WTC11 (cell line): ENCODE measurements around the gene PRR14L. TPM values are rescaled to one million over a fixed set of nuclear protein-coding genes. Genes with fewer than 3 reads are reported as not detected.

Source experiments
- ATAC-seq: fragments of 200-7000 bp; cut with Tn5 transposase; 2 replicates; pipeline ENCODE4 v1.10.0; 2021; ENCODE audit warnings: mild to moderate bottlenecking, moderate library complexity
- CTCF ChIA-PET: fragments of 300-600 bp; sonication (Branson Sonifier 250); formaldehyde crosslinking; loops from one replicate; lab custom pipeline; 2021; ENCODE audit warnings: antibody characterized with exemption; lab: Charles Lee
- POLR2A ChIA-PET: fragments of 350-600 bp; sonication (Branson Sonifier 250); formaldehyde crosslinking; loops from one replicate; lab custom pipeline; 2021; ENCODE audit warnings: antibody characterized with exemption; lab: Charles Lee
- DNase-seq: peaks from one replicate; pipeline ENCODE4 v3.0.0; 2021; ENCODE audit warnings: low spot score
- H3K27ac Mint-ChIP-seq: 2 replicates; pipeline ENCODE4 v1.8.0; 2021; ENCODE audit warnings: mixed read lengths
- H3K27me3 Mint-ChIP-seq: 2 replicates; pipeline ENCODE4 v1.8.0; 2021; ENCODE audit warnings: low read depth, mild to moderate bottlenecking, moderate library complexity, mixed read lengths
- H3K36me3 Mint-ChIP-seq: 2 replicates; pipeline ENCODE4 v1.8.0; 2021; ENCODE audit warnings: mixed read lengths
- H3K4me1 Mint-ChIP-seq: 2 replicates; pipeline ENCODE4 v1.8.0; 2022; ENCODE audit warnings: mixed read lengths
- H3K4me3 Mint-ChIP-seq: 2 replicates; pipeline ENCODE4 v1.8.0; 2021; ENCODE audit warnings: mild to moderate bottlenecking, moderate library complexity, mixed read lengths
- H3K9me3 Mint-ChIP-seq: 2 replicates; pipeline ENCODE4 v1.8.0; 2021; ENCODE audit warnings: mixed read lengths
- CREM ChIP-seq: sonication (generic); formaldehyde crosslinking; IDR thresholded peaks from 2 replicates; pipeline ENCODE4 v1.8.1; 2022; ENCODE audit warnings: mild to moderate bottlenecking, missing genetic modification reagents, moderate library complexity
- FOXP1 ChIP-seq: sonication (generic); formaldehyde crosslinking; IDR thresholded peaks from 2 replicates; pipeline ENCODE4 v1.8.0; 2022; ENCODE audit warnings: missing genetic modification reagents, mild to moderate bottlenecking, moderate library complexity, borderline replicate concordance
- GABPB1 ChIP-seq: sonication (generic); formaldehyde crosslinking; IDR thresholded peaks from 2 replicates; pipeline ENCODE4 v1.8.1; 2023; ENCODE audit warnings: mild to moderate bottlenecking, missing genetic modification reagents
- HMGA2 ChIP-seq: fragments of 250-450 bp; sonication (Bioruptor Pico); IDR thresholded peaks from 2 replicates; pipeline ENCODE4 v1.4.0; 2021; ENCODE audit warnings: mild to moderate bottlenecking, moderate library complexity
- MXD4 ChIP-seq: fragments of 250-450 bp; sonication (Bioruptor Pico); IDR thresholded peaks from 2 replicates; pipeline ENCODE4 v1.8.0; 2021; ENCODE audit warnings: mild to moderate bottlenecking, moderate library complexity, borderline replicate concordance
- NFYB ChIP-seq: sonication (generic); formaldehyde crosslinking; conservative IDR thresholded peaks from 2 replicates; pipeline ENCODE4 v1.8.0; 2022; ENCODE audit warnings: low read depth, missing genetic modification reagents
- NR1H2 ChIP-seq: sonication (generic); formaldehyde crosslinking; IDR thresholded peaks from 2 replicates; pipeline ENCODE4 v1.9.0; 2021; ENCODE audit warnings: mild to moderate bottlenecking, moderate library complexity, missing genetic modification reagents
- ZNF121 ChIP-seq: sonication (generic); formaldehyde crosslinking; IDR thresholded peaks from 2 replicates; pipeline ENCODE4 v1.8.0; 2023; ENCODE audit warnings: missing genetic modification reagents
- ZNF416 ChIP-seq: fragments of 250-450 bp; sonication (Bioruptor Pico); IDR thresholded peaks from 2 replicates; pipeline ENCODE4 v1.9.0; 2021; ENCODE audit warnings: mild to moderate bottlenecking, inconsistent platforms
- ZNF423 ChIP-seq: fragments of 250-450 bp; sonication (Bioruptor Pico); IDR thresholded peaks from 2 replicates; pipeline ENCODE4 v2.1.2; 2022; ENCODE audit warnings: mild to moderate bottlenecking, moderate library complexity
- ZNF671 ChIP-seq: fragments of 250-450 bp; sonication (Bioruptor Pico); IDR thresholded peaks from 2 replicates; pipeline ENCODE4 v1.8.0; 2021; ENCODE audit warnings: mild to moderate bottlenecking
- total RNA-seq: library from RNA; stranded (reverse); gene quantifications from 3 replicates; pipeline ENCODE4 v1.2.3, GENCODE V29; 2021
- TF ChIP-seq, protein P1 (sequence below): sonication (generic); formaldehyde crosslinking; IDR thresholded peaks from 2 replicates; pipeline ENCODE4 v1.8.1; 2023; ENCODE audit warnings: mild to moderate bottlenecking, moderate library complexity, missing genetic modification reagents
- TF ChIP-seq, protein P2 (sequence below): sonication (generic); formaldehyde crosslinking; IDR thresholded peaks from 2 replicates; pipeline ENCODE4 v1.8.0; 2022; ENCODE audit warnings: mild to moderate bottlenecking, missing genetic modification reagents
- TF ChIP-seq, protein P3 (sequence below): fragments of 250-450 bp; sonication (Bioruptor Pico); conservative IDR thresholded peaks from 2 replicates; pipeline ENCODE4 v1.9.0; 2021; ENCODE audit warnings: mild to moderate bottlenecking
- TF ChIP-seq, protein P4 (sequence below): sonication (generic); formaldehyde crosslinking; IDR thresholded peaks from 2 replicates; pipeline ENCODE4 v1.8.1; 2022; ENCODE audit warnings: mild to moderate bottlenecking, missing genetic modification reagents, moderate library complexity, borderline replicate concordance

The PRR14L gene
- total RNA-seq, 1 experiment from 2014 or later, result 90.1 TPM

DNA sequence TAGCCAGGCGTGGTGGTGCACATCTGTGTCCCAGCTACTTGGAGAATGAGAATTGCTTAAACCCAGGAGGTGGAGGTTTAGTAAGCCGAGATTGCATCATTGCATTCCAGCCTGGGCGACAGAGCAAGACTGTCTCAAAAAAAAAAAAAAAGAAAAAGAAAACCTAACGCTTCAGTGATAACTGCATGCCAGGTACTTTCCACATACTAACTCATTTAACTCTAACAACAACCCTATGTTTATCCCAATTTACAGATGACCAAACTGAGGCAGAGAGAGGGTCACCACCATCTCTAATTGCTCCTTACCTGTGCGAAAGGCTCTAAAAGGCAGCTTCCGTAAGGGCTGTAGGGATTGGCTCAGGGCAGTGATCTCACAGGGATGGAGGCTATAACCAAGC lies 99.5 kb downstream of the PRR14L start:
- ChIA-PET POLR2A (interaction anchor here (0.7 kb wide), 1 partner anchor 162 kb away, joined by 6 read pairs; no protein-coding TSS in a partner anchor), CTCF (interaction anchor here (1.1 to 1.3 kb wide), 2 partner anchors 12 to 15 kb away, joined by 4 to 5 read pairs; partner anchors contain the start of gene PISD)
- ATAC-seq, result no peak
- TF ChIP-seq HMGA2 (CRISPR knock-in tag) (no peak), GABPB1 (CRISPR knock-in tag) (0 out of 2 replicates have a peak, but pooled peaks have one; percentile 42)
- TF ChIP-seq, protein P1, sequence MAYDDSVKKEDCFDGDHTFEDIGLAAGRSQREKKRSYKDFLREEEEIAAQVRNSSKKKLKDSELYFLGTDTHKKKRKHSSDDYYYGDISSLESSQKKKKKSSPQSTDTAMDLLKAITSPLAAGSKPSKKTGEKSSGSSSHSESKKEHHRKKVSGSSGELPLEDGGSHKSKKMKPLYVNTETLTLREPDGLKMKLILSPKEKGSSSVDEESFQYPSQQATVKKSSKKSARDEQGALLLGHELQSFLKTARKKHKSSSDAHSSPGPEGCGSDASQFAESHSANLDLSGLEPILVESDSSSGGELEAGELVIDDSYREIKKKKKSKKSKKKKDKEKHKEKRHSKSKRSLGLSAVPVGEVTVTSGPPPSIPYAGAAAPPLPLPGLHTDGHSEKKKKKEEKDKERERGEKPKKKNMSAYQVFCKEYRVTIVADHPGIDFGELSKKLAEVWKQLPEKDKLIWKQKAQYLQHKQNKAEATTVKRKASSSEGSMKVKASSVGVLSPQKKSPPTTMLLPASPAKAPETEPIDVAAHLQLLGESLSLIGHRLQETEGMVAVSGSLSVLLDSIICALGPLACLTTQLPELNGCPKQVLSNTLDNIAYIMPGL (CRISPR knock-in tag), result no peak
- TF ChIP-seq, all 79 proteins: peak for 1
- no peak for DNase-seq
- Mint-ChIP-seq H3K27me3 (no peaks in the 10 kb centered on the region), H3K4me3 (no peak overlapping the region), H3K36me3 (peaks cover 38% of the 10 kb centered on the region), H3K27ac (no peak overlapping the region; the same call in 1 of the 2 replicates), H3K4me1 (peaks cover 15% of the 10 kb centered on the region), H3K9me3 (no peaks in the 10 kb centered on the region)

DNA sequence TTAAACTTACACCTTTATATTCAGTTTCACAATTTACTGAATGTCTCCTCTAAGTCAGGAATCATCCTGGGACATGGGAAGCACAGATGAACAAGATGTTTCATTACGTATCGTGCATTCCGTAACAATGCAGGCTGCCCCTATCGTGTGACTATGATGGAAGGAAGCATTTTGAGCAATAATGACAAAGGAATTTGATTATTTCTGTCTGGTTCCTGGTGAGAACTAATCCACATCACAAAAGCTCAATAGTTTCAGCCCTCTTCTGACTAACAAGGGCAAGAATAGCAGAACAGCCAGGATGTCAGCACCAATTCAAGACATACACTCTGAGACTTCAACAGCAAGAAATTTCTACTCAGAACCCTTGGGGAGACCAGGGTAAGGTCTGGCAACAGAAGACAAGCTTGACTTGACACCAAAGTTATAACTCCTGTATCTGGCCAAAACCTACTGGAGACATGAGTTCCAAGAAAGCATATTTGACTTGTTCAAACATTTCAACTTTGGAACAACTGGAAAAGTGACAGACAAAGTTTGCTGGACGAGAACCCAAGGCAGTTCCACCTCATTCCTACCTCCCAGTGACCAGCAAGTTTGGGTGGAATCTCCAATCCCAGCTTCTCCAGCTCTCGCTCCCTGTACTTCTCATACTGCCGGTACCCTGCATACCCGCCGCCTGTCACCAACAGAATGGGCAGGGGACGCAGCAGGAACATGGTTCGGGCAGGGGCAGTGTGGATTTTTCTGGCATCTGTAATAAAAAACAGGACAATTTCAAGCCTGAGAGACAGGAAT lies 102.2 kb downstream of the PRR14L start:
- ATAC-seq, result no peak
- CTCF ChIA-PET, result interaction anchor here (1.0 to 2.1 kb wide), 2 partner anchors 18 to 199 kb away, joined by 3 to 13 read pairs; no protein-coding TSS in a partner anchor
- H3K36me3 Mint-ChIP-seq, result peaks cover 52% of the 10 kb centered on the region
- 0 out of 2 replicates have a peak overlapping the region, but pooled peaks have one; percentile 19 for H3K27ac Mint-ChIP-seq
- POLR2A ChIA-PET, result interaction anchor here (0.6 kb wide), 1 partner anchor 12 kb away, joined by 4 read pairs; no protein-coding TSS in a partner anchor
- H3K27me3 Mint-ChIP-seq, result no peaks in the 10 kb centered on the region
- no peak overlapping the region for H3K4me3 Mint-ChIP-seq
- H3K9me3 Mint-ChIP-seq, result no peaks in the 10 kb centered on the region
- DNase-seq, result no peak
- TF ChIP-seq, protein P2, sequence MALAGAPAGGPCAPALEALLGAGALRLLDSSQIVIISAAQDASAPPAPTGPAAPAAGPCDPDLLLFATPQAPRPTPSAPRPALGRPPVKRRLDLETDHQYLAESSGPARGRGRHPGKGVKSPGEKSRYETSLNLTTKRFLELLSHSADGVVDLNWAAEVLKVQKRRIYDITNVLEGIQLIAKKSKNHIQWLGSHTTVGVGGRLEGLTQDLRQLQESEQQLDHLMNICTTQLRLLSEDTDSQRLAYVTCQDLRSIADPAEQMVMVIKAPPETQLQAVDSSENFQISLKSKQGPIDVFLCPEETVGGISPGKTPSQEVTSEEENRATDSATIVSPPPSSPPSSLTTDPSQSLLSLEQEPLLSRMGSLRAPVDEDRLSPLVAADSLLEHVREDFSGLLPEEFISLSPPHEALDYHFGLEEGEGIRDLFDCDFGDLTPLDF (CRISPR knock-in tag), result no peak
- TF ChIP-seq FOXP1 (CRISPR knock-in tag), result no peak
- TF ChIP-seq, protein P3, sequence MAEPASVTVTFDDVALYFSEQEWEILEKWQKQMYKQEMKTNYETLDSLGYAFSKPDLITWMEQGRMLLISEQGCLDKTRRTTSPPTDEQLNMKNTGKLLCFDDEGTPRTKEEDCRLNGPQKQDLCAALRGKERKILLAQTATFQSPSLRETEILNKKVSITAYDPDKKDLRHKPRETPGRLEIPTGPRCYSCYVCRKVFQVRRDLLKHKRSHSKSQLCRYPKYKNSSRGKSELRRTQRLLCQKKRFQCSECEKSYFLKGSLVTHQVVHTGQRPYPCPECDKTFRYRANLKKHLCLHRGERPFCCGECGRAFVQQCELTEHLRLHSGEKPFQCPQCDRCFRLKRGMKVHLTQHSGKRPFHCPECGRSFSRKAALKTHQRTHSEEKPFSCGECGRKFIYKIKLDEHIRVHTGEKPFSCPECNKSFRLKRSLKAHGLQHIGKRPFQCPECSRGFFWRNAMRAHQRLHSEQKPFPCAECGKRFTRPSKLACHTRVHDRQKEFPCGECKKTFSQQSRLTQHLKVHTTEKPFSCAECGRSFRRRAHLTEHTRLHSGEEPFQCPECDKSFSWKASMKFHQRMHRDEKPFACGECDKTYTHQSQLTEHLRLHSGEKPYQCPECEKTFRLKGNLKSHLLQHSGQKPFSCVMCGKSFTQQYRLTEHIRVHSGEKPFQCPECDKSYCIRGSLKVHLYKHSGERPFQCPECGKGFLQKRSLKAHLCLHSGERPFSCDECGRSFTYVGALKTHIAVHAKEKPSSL, result no peak
- TF ChIP-seq, protein P4, sequence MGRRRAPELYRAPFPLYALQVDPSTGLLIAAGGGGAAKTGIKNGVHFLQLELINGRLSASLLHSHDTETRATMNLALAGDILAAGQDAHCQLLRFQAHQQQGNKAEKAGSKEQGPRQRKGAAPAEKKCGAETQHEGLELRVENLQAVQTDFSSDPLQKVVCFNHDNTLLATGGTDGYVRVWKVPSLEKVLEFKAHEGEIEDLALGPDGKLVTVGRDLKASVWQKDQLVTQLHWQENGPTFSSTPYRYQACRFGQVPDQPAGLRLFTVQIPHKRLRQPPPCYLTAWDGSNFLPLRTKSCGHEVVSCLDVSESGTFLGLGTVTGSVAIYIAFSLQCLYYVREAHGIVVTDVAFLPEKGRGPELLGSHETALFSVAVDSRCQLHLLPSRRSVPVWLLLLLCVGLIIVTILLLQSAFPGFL (CRISPR knock-in tag), result no peak
- TF ChIP-seq ZNF121, result no peak
- no peak for TF ChIP-seq NFYB (CRISPR knock-in tag)
- no peak for TF ChIP-seq CREM (CRISPR knock-in tag)
- no peak for TF ChIP-seq MXD4 (CRISPR knock-in tag)
- TF ChIP-seq ZNF423 (CRISPR knock-in tag), result no peak
- TF ChIP-seq ZNF671 (CRISPR knock-in tag), result no peak
- no peak for TF ChIP-seq ZNF416 (CRISPR knock-in tag)
- TF ChIP-seq NR1H2 (CRISPR knock-in tag), result no peak
- H3K4me1 Mint-ChIP-seq, result peaks cover 15% of the 10 kb centered on the region
